Measurements from ENCODE around the gene CDKN1B. TPM values are rescaled to one million over a fixed set of nuclear protein-coding genes. Genes with fewer than 3 reads are reported as not detected.

The CDKN1B gene
- total and polyA plus RNA-seq, 2 donors from 2014 or later = 27.9 to 52.3 TPM

DNA sequence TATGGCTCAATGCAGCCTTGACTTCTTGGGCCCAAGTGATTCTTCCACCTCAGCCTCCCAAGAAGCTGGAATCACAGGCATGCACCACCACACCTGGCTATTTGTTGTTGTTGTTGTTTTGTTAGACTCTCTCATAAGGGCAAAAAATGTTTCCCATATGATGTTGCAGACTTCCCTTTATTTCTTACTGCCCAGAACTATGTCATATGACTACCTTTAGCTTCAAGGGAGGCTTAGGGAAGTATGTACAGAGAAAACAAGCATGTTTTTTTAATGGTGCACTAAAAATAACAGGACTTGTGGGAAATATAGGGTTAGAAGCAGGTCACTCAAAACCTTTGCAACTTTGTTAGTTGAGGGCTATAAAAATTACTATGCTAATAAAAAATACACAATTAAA lies 16.9 kb upstream of the CDKN1B start:
- H3K4me1 ChIP-seq (ENCODE audit: control insufficient read depth in 2 of 3, insufficient read depth in 2 of 3, low read depth in 1 of 3, low read length in 3 of 3) = peaks cover 2 to 9% (median 4%) of the 10 kb centered on the region in 3 donors
- intact Hi-C loops (cut with DNase I) = loop anchor here (10.0 kb wide), 1 partner anchor 325 kb away; no protein-coding TSS in a partner anchor
- no peak overlapping the region for H3K27ac ChIP-seq (ENCODE audit: low read depth in 2 of 2, low read length in 2 of 2)
- H3K4me3 ChIP-seq (ENCODE audit: low read length in 3 of 3) = no peak overlapping the region
- no peak for DNase-seq
- FAIRE-seq = no peak
- H3K9ac ChIP-seq (ENCODE audit: low read length in 3 of 3) = no peak overlapping the region
- no peaks in the 10 kb centered on the region for H3K27me3 ChIP-seq (ENCODE audit: control insufficient read depth, insufficient read depth, low read length)
- no peaks in the 10 kb centered on the region for H3K9me3 ChIP-seq (ENCODE audit: control insufficient read depth in 2 of 3, insufficient read depth in 1 of 3, low read length in 3 of 3)
- H3K36me3 ChIP-seq (ENCODE audit: control insufficient read depth in 2 of 3, insufficient read depth in 3 of 3, low read length in 3 of 3) = no peaks in the 10 kb centered on the region
- TF ChIP-seq, protein P1, sequence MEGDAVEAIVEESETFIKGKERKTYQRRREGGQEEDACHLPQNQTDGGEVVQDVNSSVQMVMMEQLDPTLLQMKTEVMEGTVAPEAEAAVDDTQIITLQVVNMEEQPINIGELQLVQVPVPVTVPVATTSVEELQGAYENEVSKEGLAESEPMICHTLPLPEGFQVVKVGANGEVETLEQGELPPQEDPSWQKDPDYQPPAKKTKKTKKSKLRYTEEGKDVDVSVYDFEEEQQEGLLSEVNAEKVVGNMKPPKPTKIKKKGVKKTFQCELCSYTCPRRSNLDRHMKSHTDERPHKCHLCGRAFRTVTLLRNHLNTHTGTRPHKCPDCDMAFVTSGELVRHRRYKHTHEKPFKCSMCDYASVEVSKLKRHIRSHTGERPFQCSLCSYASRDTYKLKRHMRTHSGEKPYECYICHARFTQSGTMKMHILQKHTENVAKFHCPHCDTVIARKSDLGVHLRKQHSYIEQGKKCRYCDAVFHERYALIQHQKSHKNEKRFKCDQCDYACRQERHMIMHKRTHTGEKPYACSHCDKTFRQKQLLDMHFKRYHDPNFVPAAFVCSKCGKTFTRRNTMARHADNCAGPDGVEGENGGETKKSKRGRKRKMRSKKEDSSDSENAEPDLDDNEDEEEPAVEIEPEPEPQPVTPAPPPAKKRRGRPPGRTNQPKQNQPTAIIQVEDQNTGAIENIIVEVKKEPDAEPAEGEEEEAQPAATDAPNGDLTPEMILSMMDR (IDR thresholded peaks at IDR 0.05; ENCODE audit: borderline replicate concordance, extremely low read depth, insufficient read depth) = no peak

DNA sequence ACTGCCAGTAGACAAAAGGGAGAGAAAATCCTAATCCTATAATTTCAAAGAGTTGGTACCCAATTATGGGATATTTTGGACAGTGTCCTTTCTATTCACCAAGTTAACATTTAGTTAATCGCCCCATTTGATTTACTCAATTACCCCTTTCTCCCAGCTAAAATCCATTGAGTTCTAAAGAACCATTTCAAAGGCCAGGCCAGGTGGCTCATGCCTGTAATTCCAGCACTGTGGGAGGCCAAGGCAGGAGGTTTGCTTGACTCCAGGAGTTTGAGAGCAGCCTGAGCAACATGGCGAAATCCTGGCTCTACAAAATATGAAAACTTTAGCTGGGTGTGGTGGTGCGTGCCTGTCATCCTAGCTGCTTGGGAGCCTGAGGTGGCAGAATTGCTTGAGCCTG lies 15.7 kb upstream of the CDKN1B start:
- intact Hi-C loops (cut with DNase I) = loop anchor here (10.0 kb wide), 1 partner anchor 327 kb away; no protein-coding TSS in a partner anchor
- Histone ChIP-seq H3K36me3 (ENCODE audit: control insufficient read depth in 2 of 3, insufficient read depth in 3 of 3, low read length in 3 of 3) (no peaks in the 10 kb centered on the region), H3K9me3 (ENCODE audit: control insufficient read depth in 2 of 3, insufficient read depth in 1 of 3, low read length in 3 of 3) (no peaks in the 10 kb centered on the region), H3K9ac (ENCODE audit: low read length in 3 of 3) (no peak overlapping the region), H3K27me3 (ENCODE audit: control insufficient read depth, insufficient read depth, low read length) (no peaks in the 10 kb centered on the region), H3K4me3 (ENCODE audit: low read length in 3 of 3) (no peak overlapping the region), H3K27ac (ENCODE audit: low read depth in 2 of 2, low read length in 2 of 2) (no peak overlapping the region), H3K4me1 (ENCODE audit: control insufficient read depth in 2 of 3, insufficient read depth in 2 of 3, low read depth in 1 of 3, low read length in 3 of 3) (peaks cover 2 to 9% (median 4%) of the 10 kb centered on the region in 3 donors)
- DNase-seq (no peak), FAIRE-seq (no peak)
- TF ChIP-seq, protein P1 (IDR thresholded peaks at IDR 0.05; ENCODE audit: borderline replicate concordance, extremely low read depth, insufficient read depth) = no peak

DNA sequence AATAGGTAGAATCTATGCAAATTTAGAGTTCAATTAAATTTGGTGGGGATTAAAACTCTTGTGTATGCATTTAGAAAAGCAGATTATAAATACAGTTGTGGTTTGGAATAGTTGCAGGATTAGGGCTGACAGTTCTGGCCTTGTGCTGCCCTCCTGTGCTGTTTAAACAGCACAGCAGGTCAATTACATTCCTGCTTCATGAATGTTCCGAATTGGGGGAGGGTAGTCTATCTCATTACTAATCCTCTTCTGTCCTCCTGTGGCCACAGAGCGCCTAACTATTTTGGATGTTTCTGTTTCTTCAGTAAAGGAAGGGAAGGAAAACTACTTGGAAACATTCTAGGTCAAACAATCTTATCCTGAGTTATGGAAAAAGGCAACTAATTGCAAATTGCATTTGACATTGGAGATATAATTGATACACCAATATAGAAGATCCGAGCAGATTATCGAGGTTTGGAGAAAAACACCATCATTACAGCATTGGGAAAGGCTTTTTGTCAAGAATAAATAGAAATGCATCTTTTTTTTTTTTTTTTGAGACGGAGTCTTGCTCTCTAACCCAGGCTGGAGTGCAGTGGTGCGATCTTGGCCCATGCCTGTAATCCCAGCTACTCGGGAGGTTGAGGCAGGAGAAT lies 12.5 kb upstream of the CDKN1B start:
- H3K27me3 ChIP-seq (ENCODE audit: control insufficient read depth, insufficient read depth, low read length) = no peaks in the 10 kb centered on the region
- no peak overlapping the region for H3K27ac ChIP-seq (ENCODE audit: low read depth in 2 of 2, low read length in 2 of 2)
- H3K36me3 ChIP-seq (ENCODE audit: control insufficient read depth in 2 of 3, insufficient read depth in 3 of 3, low read length in 3 of 3) = no peaks in the 10 kb centered on the region
- DNase-seq = peak in 4 of 5 donors; percentile 67 to 95 (median 82)
- FAIRE-seq = peak; percentile 92
- peaks cover 0 to 9% (median 4%) of the 10 kb centered on the region in 3 donors for H3K4me1 ChIP-seq (ENCODE audit: control insufficient read depth in 2 of 3, insufficient read depth in 2 of 3, low read depth in 1 of 3, low read length in 3 of 3)
- H3K9me3 ChIP-seq (ENCODE audit: control insufficient read depth in 2 of 3, insufficient read depth in 1 of 3, low read length in 3 of 3) = no peaks in the 10 kb centered on the region
- TF ChIP-seq, protein P1 (IDR thresholded peaks at IDR 0.05; ENCODE audit: borderline replicate concordance, extremely low read depth, insufficient read depth) = peak; percentile 90
- H3K9ac ChIP-seq (ENCODE audit: low read length in 3 of 3) = no peak overlapping the region
- intact Hi-C loops (cut with DNase I) = loop anchor here (10.0 kb wide), 1 partner anchor 330 kb away; no protein-coding TSS in a partner anchor
- H3K4me3 ChIP-seq (ENCODE audit: low read length in 3 of 3) = no peak overlapping the region
